NCI-H345 (cell line): ENCODE data around the gene CABP4.
"Not testable (repeated sequence)": the region's sequence is repeated elsewhere in the genome, so short reads cannot be mapped to it uniquely, and the experiment has no call there.

Experiments used
- DNase-seq: peaks from one replicate; lab custom pipeline; 2025; lab: John Stamatoyannopoulos, UW

Gene CABP4

DNA sequence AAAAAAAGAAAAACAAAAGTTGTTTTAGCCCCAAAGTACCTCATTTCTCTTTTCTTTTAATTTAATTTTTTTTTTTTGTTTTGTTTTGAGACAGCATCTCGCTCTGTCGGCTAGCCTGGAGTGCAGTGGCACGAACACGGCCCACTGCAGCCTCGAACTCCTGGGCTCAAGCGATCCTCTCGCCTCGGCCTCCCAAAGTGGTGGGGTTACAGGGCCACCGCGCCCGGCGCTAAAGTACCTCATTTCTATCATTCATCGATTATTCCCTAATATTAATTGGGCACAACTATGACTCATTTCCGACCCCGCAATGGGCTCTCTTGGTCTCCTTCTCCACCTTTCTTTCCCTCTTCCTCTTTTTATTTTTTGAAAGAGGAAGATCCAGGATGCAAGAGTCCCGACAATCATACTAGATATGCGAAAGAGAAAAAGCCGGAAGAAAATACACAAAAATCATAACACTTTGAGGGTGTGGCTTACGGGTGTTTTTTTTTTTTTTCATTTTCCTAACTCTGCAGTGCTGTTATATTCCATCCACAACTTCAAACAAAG lies 27.2 kb downstream of the CABP4 start:
- DNase-seq = no peak

DNA sequence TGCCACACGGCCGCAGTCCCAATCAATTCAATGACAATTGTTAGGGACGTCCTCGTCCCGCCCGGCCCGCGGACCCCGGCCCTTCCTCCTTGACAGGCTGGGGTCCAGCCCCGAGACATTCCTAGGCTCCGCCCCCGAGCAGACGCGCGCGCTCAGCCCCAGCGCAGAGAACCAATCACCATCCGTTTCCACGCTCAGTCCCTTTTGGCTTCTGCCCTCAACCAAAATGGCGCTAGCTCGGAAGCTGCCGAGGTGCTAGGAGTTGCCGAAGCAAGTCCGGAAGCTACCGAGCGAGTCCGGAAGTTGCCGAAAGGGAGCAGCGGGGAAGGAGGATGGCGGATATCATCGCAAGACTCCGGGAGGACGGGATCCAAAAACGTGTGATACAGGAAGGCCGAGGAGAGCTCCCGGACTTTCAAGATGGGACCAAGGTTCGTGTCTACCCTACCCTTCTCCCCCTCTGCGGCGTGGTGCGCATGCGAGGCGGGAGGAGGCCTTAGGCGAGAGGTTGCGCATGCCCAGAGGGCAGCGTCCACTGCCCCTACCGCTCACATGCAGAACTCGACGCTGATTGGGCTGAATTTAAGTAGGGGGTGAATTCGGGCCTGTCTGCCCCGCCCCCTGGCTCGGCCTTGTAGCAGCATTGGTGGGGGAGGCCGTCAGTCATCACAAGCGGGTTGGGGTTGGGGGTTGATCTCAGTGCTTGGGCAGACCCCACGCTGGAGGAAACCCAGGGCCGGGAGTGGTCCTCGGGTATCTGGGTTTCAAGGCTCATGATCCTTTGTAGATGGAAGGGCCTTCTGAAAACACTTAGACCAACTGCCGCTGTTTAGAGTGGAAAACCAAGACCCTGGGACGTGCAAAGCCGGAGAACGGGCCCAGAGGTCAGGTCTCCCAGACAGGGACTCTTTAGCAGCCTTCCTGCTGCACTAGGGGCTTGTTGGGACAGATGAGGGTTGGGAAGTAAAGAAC lies 28.0 kb downstream of the CABP4 start, which contains the start of gene AIP:
Gene AIP, plus strand, starts transcription at position 200 of the 972 bp plus-strand sequence. Its CDS starts 133 bp downstream, at position 333.
- peak; percentile 99 for DNase-seq

DNA sequence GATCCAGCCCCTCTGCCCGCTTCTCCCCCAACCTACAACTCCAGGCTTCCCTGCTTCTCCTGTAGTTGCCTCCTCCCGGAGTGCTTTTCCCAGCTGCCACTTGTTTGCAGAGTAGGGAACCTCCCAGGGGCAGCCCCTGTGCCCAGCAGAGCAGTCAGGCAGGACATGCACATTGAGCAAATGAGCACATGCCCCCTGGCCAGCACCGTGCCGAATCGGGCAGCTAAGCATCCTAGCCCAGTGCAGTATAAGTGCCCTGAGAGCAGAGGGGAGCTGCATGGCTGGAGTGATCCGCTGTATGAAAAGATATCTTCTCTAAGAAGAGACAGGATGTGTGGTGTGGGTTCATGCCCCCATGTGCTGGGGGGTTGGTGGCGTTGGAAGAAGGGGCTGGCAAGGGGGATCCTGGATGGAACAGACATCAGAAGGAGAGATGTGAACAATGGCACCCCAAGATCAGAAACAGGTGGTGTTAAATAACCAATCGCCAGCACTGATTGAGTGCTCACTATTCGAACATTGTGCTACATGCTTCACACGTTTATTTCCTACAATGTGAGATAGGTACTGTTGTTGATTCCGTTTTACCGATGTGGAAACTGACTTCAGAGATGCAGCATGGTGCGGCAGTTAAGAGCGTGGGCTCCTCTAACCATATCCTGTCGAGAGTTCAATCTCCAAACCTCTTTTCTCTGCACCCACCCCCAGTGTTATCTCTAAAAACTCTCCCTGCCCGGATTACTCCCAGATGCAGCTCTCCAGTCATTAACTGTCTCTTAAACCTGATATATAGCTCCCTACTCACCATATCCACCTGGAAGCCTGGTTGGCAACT lies 28.9 kb downstream of the CABP4 start:
- no peak for DNase-seq

DNA sequence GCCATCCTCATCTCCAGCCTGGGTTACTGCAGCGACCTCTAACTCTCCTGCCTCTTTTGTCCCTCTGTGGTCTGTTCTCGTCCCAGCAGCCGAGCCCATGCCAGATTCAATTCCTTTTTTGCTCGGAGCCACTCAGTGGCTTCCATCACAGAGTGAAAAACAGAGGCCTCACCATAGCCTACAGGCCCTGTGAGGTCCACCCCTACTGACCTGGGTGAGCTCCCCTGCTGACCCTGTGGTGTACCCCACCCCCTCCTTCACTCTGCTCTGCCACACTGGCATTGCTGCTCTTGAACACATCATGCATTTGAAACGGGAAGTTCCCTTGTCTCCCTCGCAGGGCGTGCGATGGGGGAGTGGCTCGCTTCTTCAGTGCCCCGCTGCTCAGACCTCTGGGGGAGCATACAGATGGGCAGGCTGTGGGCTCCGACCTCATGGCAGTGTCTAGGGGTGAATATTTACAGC lies 29.7 kb downstream of the CABP4 start:
- DNase-seq = no peak

DNA sequence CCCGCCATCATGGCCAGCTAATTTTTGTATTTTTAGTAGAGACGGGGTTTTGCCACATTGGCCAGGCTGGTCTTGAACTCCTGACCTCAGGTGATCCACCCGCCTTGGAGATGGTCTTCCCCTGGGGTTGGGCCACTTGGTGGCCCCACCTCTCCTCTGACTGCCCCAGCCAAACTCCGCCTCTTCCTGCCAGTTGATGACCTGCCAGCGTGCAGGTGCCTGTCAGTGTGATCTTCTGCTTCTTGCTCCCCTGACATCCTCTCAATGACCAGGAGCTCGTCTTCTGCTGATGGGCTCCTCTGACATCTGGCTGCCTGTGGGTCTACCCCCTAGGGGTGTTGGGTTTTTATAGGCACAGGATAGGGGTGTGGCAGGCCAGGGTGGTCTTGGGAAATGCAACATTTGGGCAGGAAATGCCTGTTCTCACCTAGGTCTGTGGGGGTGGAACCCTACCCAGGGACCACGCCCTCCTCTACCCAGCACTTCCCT lies 30.8 kb downstream of the CABP4 start:
- DNase-seq = not testable (repeated sequence)

DNA sequence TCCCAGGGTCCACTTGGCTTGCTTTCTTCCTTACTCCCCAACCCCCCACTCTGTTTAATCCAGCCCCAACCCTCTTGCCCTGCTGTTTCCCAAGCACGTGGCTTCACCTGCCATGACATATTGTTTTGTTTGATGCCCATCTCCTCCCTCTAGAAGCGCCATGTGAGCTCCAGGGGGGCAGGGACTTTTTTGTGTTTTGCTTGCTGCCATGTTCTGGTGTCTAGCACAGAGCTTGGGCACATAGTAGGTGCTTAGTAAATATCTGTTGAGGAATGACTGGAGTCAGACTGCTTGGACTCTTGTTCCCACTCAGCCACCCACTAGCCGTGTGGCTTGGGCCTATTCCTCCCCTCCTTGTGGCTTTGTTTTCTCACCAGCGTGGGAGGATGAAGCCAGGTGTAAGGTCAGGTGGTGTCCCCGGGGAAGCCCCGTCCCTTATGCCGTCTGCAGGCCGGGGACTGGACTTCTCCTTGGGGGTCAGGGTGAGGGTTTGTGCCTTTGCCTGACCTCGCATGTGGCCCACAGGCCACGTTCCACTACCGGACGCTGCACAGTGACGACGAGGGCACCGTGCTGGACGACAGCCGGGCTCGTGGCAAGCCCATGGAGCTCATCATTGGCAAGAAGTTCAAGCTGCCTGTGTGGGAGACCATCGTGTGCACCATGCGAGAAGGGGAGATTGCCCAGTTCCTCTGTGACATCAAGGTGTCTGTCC lies 31.5 kb downstream of the CABP4 start:
- no peak for DNase-seq

DNA sequence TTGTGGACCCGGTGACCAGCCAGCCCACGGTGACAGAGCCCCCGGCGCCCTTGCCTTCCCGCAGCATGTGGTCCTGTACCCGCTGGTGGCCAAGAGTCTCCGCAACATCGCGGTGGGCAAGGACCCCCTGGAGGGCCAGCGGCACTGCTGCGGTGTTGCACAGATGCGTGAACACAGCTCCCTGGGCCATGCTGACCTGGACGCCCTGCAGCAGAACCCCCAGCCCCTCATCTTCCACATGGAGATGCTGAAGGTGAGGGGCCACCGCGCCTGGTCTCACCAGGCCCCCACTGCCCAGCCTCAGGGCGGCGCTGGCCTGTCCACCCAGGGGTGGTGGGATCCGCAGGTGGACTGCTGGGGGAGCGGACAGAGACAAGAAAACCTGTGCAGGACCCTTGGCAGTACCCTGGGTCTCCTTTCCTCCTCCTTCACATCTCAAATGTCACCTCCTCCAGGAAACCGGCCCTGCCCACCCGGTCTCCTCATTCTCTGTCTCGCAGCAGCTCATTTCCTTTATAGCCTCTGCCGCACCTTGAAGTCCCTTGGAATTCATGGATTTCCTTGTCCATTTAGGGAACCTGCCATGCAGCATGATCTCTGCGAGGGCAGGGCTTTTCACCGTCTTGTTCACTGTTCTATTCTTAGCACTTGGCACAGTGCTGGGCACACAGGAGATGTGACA lies 34.2 kb downstream of the CABP4 start:
- DNase-seq = no peak

DNA sequence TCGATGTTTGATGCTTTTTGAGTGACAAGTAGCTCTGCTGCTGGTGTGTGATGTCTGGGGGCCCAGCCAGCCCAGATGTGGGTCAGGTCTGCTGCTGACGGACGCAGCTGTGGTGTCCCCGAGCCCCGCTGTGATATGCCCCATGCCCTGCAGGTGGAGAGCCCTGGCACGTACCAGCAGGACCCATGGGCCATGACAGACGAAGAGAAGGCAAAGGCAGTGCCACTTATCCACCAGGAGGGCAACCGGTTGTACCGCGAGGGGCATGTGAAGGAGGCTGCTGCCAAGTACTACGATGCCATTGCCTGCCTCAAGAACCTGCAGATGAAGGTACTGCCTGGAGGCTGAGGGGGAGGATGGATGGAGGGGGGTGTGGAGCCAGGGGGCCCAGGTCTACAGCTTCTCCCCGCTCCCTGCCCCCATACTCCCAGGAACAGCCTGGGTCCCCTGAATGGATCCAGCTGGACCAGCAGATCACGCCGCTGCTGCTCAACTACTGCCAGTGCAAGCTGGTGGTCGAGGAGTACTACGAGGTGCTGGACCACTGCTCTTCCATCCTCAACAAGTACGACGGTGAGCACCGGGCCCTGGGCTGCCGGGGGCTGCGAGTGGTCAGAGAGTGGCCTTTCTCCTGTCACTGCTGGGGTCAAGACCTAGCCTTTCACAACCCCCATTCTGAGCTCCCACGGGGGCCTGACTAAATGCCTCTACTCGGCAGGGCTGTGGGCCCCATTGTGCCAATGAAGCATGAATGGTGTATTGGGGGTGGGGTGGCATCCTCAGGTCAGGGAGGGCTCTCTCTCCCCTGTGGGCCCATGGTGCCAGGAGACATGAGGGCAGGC lies 35.0 kb downstream of the CABP4 start:
- no peak for DNase-seq

DNA sequence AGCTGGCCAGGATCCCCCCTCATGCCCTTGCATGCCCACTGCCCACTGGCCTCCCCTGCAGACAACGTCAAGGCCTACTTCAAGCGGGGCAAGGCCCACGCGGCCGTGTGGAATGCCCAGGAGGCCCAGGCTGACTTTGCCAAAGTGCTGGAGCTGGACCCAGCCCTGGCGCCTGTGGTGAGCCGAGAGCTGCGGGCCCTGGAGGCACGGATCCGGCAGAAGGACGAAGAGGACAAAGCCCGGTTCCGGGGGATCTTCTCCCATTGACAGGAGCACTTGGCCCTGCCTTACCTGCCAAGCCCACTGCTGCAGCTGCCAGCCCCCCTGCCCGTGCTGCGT lies 35.5 kb downstream of the CABP4 start:
- peak; percentile 15 for DNase-seq

DNA sequence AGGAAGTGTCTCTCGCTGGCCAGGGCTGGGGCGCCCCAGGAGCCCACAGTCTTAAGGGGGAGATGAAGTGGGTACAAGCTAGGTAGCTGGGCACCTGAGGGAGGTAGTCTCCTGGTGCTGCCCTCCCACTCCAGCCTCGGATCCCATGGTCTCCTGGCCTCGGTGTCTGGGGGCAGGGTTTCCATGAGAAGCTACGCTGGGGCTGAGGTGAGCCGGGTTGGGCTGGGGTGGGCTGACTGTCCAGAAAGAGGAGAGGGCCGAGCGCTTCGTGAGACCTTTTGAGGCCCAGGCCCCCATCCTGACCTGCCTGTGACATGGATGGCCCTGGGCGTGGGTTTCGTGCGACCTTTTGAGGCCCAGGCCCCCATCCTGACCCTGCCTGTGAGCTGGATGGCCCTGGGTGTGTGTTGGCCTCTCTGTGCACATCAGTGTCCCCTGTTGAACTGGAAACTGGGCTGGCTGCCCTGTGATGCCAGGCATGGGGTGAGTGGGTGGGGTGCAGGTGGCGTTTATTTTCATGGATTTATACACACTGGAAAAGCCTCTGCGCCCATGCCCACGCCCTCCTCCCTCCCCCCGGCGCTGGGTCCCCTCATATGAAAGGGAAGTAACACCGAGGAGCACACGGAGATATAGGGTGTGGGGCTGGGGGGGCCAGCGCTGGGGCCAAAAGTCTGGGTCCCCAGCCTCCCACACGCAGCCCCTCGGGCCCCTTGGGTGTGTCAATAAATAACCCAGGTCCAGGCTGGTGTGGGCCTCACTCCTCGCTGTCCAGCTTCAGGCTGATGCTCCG lies 36.3 kb downstream of the CABP4 start:
- no peak for DNase-seq

DNA sequence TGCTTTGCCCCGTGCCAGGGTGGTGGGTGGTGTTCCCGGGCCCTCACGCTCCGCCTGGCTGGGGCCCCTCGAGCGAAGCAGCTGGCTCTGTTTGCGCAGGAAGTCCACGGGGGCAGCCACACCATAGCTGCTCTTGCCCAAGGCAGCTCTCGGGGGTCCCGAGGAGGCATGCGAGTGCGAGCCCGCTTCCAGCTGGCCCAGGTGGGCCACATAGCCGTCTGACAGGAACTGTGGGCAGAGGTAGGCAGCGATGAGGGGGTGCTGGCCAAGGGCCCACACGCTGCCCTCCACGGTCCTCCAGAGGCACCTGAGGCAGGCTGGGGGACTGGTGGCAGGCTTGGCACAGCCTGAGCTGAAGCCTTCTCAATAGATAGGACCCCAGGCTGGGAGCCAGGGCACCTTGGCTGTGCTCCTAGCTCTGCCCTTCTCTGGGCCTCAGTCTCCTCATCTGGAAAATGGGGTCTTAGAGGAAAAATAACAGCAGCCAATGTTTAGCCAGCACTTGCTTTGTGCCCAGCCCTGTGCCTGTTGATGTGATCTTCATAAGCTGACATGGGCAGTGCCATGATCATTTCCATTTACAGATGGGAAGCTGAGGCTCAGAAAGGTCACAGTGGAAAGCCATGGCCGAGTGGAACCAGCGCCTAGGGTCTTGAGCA lies 37.0 kb downstream of the CABP4 start:
- no peak for DNase-seq

DNA sequence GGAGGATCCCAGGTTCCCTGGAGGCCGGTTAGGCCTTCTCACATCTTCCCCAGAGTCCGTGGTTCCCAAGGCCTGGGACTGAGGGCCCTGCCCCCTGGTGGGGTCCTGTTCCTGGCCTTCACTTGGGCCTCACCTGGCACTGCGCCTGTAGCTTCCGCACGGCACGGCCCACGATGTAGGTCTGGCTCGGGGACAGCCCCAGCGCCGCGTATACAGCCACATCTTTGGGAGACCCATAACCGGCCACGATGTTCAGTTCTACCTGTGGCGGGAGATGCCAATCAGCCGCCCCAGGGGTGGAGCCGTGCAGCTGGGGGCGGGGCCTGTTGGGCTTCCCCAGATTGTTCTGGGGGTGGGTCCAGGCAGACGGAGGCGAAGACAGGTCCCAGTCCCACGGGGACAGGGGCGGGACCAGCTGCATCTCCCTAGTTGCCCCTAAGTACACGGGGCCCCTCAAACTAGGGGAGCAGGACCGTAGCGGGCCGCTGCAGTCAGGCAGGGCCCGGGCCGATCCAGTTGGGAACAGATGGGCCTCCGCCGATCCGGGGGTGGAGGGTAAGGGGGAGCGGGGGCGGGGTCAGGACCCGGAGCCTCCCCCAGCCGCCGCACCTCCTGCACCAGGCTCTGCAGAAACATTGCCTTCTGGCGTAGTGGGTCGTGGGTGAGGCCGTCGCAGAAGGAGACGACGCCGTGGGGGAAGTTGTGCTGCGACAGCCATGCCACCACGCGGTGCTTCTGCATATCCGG lies 37.8 kb downstream of the CABP4 start:
- DNase-seq = no peak

DNA sequence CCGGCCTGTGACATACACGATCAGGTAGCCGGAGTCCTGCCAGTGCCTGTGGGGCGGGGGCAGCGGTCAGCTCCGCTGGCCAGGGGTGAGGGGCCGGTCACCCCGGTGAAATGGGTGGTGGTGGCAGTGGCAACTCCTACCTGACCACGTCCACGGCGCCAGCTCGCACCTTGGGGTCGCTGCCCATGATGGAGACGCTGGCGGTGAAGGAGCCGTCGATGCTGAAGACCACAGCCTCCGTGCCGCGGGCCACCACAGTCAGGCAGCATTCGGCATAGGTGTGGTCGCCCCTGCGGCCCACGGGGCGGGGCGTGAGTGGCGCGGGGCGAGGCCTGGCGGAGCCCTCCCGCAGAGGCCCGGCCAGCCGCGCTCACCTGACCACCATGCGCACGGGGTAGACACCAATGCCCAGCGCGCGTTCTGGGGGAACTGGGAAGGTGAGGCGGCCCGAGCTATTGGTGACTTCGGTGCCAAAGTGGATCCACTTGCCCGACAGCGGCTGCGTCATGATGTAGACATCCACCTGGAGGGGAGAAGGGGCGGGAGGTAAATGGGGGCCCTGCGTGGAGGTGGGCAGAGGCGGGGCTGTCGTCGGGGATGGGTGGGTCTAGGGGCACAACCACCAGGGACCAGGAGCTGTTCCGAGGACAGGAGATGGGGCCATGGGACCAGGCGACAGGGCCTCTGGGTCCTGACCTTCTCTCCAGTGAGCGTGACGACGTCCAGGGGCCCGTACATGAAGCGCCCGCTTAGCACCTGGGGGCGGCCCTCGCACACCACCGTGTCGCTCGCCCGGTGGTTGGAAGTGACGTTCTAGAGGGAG lies 38.6 kb downstream of the CABP4 start:
- no peak for DNase-seq

DNA sequence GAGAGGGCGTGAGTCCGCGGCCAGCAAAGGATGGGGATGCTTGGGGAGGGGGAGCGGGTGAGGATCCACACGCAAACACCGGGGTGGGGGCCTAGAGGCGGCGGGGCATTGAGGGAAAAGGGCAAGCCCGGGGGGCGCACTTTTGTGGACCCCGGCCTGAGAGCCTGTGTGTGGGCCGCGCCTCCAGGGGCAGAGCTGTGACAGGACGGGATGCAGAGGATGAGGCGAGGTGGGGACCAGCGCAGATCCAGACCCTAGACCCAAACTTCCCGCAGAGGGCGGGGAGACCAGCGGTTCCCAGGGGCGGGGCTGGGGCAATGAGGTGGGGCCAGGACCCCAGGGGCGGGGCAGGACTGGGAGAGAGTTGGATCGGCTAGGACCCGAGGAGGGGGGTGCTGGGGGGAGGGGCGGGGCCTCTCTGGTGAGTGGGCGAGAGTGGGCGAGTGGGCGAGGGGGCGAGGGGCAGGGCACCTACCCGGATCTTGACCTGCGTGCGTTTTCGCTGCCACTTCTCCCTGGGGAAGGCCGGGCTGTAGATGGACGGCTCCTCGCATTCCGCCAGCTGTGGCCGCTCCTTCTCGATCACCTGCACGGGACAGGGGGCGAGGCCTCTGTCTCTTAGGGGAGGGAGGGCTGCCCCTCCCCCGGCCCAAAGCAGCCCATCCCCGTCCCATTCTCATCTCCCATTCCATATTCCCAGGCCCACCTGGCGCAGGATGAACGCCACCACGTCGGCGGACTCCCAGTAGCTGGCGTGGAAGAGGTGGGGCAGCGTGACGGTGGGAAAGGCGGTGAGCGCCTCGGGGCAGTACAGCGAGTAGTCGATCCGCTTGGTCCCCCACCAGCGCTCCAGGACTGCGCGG lies 39.4 kb downstream of the CABP4 start:
- no peak for DNase-seq

DNA sequence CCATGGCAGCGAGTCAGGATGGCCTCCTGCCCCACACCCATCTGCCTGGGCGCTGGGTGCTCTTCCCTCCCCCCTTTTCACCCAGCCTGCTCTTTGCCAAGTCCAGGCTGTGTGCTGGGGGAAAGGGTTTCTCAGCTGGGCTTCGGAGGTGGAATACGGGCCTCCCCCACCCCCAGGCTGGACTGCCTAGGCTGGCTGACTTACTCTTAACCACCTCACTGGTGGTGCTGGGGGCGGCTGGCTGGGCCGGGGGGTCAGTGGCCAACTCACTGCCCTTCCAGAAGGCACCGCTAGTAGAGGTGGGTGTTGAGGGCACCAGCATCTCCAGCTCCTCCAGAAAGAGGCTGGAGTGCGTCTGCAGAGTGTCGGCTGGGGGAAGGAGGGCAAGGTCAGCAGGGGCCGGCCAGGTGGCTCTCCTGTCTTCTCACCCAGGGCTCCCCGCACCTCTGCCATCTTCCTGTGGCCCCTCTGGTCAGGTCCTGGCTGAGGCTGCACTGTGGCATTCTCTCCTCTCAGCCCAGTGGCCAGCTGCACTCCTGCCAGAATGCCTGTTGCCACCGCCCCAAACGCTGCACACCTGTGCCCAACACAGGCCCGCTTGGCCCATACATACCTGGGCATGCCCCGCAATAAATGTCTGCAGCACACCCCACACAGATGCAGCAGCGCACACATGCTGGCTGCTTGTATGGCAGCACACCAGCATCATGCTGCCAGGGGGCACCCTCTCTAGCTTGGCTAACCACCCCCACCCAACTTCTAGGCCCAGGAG lies 40.3 kb downstream of the CABP4 start:
- DNase-seq = no peak
